GM19372 (cell line): ENCODE measurements around the gene GATAD2A.
"Not testable (repeated sequence)": the region's sequence is repeated elsewhere in the genome, so short reads cannot be mapped to it uniquely, and the experiment has no call there.

Experiments used
- ATAC-seq: cut with Tn5 transposase; IDR thresholded peaks from one replicate; pipeline ENCODE4 v1.9.1; 2021; ENCODE audit warnings: mild to moderate bottlenecking, low read depth, moderate library complexity; ENCODE audit not compliant: unreplicated experiment

Gene GATAD2A

GRCh38 chr19:19463348-19464117, 58.1 kb downstream of the GATAD2A start:
- no peak for ATAC-seq

GRCh38 chr19:19464339-19465098, 59.0 kb downstream of the GATAD2A start:
- ATAC-seq, result no peak

- no peak for ATAC-seq
Measured at GRCh38 chr19:19465436-19466070, 60.1 kb downstream of the GATAD2A start.

- ATAC-seq, result no peak
Measured at GRCh38 chr19:19466201-19466600, 60.7 kb downstream of the GATAD2A start.

GRCh38 chr19:19468424-19469050, 63.1 kb downstream of the GATAD2A start:
- no peak for ATAC-seq

- no peak for ATAC-seq
Measured at GRCh38 chr19:19470579-19470978, 65.1 kb downstream of the GATAD2A start.

GRCh38 chr19:19471682-19472081, 66.2 kb downstream of the GATAD2A start:
- no peak for ATAC-seq

- ATAC-seq, result not testable (repeated sequence)
Measured at GRCh38 chr19:19472106-19472505, 66.6 kb downstream of the GATAD2A start.

- ATAC-seq, result no peak
Measured at GRCh38 chr19:19475015-19475765, 69.7 kb downstream of the GATAD2A start.

GRCh38 chr19:19475849-19476828, 70.7 kb downstream of the GATAD2A start:
- ATAC-seq, result no peak

- ATAC-seq, result no peak
Measured at GRCh38 chr19:19477705-19478383, 72.4 kb downstream of the GATAD2A start.

GRCh38 chr19:19480688-19481087, 75.2 kb downstream of the GATAD2A start:
- ATAC-seq, result no peak

- ATAC-seq, result no peak
Measured at GRCh38 chr19:19482809-19483596, 77.5 kb downstream of the GATAD2A start.

GRCh38 chr19:19485161-19485997, 79.9 kb downstream of the GATAD2A start:
- ATAC-seq, result no peak

GRCh38 chr19:19485998-19486290, 80.5 kb downstream of the GATAD2A start:
- ATAC-seq, result no peak

- no peak for ATAC-seq
Measured at GRCh38 chr19:19486343-19487076, 81.0 kb downstream of the GATAD2A start.
